GM23338 (cell line): Measurements from ENCODE around the gene SAFB. TPM values are rescaled to one million over a fixed set of nuclear protein-coding genes. Genes with fewer than 3 reads are reported as not detected.

Experiments
- ATAC-seq: fragments of 200-7000 bp; cut with Tn5 transposase; 3 replicates; pipeline ENCODE4 v1.9.1; 2020
- DNase-seq: peaks from one replicate; pipeline ENCODE4 v3.0.0-alpha.2; 2015; ENCODE audit warnings: low spot score
- H2AFZ ChIP-seq: fragments of 200-600 bp; sonication (generic); 2 replicates; pipeline ENCODE4 v1.8.0; 2016; ENCODE audit warnings: antibody characterized with exemption, mild to moderate bottlenecking, moderate library complexity
- H3F3A ChIP-seq: fragments of 200-600 bp; sonication (generic); replicated peaks from 2 replicates; pipeline ENCODE4 v1.8.0; 2017; ENCODE audit warnings: antibody characterized with exemption, mixed run types, low read depth
- H3K27ac ChIP-seq: fragments of 200-600 bp; sonication (generic); 2 replicates; pipeline ENCODE4 v1.6.1; 2016; ENCODE audit warnings: low read depth
- H3K27me3 ChIP-seq: fragments of 200-600 bp; sonication (generic); 2 replicates; pipeline ENCODE4 v1.8.0; 2016; ENCODE audit warnings: mild to moderate bottlenecking, mixed run types, moderate library complexity; ENCODE audit not compliant: insufficient read depth
- H3K36me3 ChIP-seq: fragments of 200-600 bp; sonication (generic); 2 replicates; pipeline ENCODE4 v1.8.0; 2016; ENCODE audit warnings: mild to moderate bottlenecking; ENCODE audit not compliant: insufficient read depth
- H3K4me1 ChIP-seq: fragments of 200-600 bp; sonication (generic); 2 replicates; pipeline ENCODE4 v1.8.0; 2016; ENCODE audit warnings: mild to moderate bottlenecking, moderate library complexity; ENCODE audit not compliant: insufficient read depth
- H3K4me2 ChIP-seq: fragments of 200-600 bp; sonication (generic); 2 replicates; pipeline ENCODE4 v1.7.1; 2017; ENCODE audit warnings: mixed run types
- H3K4me3 ChIP-seq: fragments of 200-600 bp; sonication (generic); 2 replicates; pipeline ENCODE4 v1.6.1; 2016; ENCODE audit warnings: mixed run types
- H3K79me2 ChIP-seq: fragments of 200-600 bp; sonication (generic); replicated peaks from 2 replicates; pipeline ENCODE4 v1.8.0; 2017; ENCODE audit warnings: mild to moderate bottlenecking; ENCODE audit not compliant: insufficient read depth
- H3K9me2 ChIP-seq: fragments of 200-600 bp; sonication (generic); 2 replicates; pipeline ENCODE4 v1.8.0; 2017; ENCODE audit not compliant: insufficient read depth
- H4K20me1 ChIP-seq: fragments of 200-600 bp; sonication (generic); replicated peaks from 2 replicates; pipeline ENCODE4 v1.8.0; 2017; ENCODE audit warnings: mild to moderate bottlenecking; ENCODE audit not compliant: insufficient read depth
- H3K27ac Mint-ChIP-seq: 2 replicates; pipeline ENCODE4 v1.8.0; 2020; ENCODE audit warnings: inconsistent platforms, mild to moderate bottlenecking, moderate library complexity, mixed read lengths
- H3K27me3 Mint-ChIP-seq: 3 replicates; pipeline ENCODE4 v1.8.0; 2022; ENCODE audit warnings: low read depth, mild to moderate bottlenecking, moderate library complexity, mixed read lengths, inconsistent platforms; ENCODE audit not compliant: insufficient read depth, poor library complexity
- H3K36me3 Mint-ChIP-seq: 3 replicates; pipeline ENCODE4 v1.8.0; 2021; ENCODE audit warnings: low read depth, mild to moderate bottlenecking, inconsistent platforms, moderate library complexity, mixed read lengths
- H3K4me1 Mint-ChIP-seq: 3 replicates; pipeline ENCODE4 v1.8.0; 2020; ENCODE audit warnings: mild to moderate bottlenecking, inconsistent platforms, mixed read lengths
- H3K4me3 Mint-ChIP-seq: 3 replicates; pipeline ENCODE4 v1.8.0; 2021; ENCODE audit warnings: moderate library complexity, mild to moderate bottlenecking, inconsistent platforms, mixed read lengths
- H3K9me3 Mint-ChIP-seq: 3 replicates; pipeline ENCODE4 v1.8.0; 2020; ENCODE audit warnings: moderate library complexity, mild to moderate bottlenecking, inconsistent platforms, mixed read lengths
- CTCF ChIP-seq, 2 experiments: fragments of 200-600 bp in 1 of 2; sonication (generic) in 1 of 2; conservative IDR thresholded peaks; 2 replicates each; pipeline versions ENCODE4 v1.5.1 to v1.6.1; 2016 to 2017; ENCODE audit warnings: antibody characterized with exemption in 2 of 2, low read depth in 2 of 2, mild to moderate bottlenecking in 2 of 2, moderate library complexity in 1 of 2
- ETS1 ChIP-seq: IDR thresholded peaks from 2 replicates; pipeline ENCODE4 v1.6.1; 2016; ENCODE audit warnings: antibody characterized with exemption
- EZH2 ChIP-seq: fragments of 200-600 bp; sonication (generic); IDR thresholded peaks from one replicate; pipeline ENCODE4 v1.8.0; 2017; ENCODE audit warnings: antibody characterized with exemption, mild to moderate bottlenecking, low read depth; ENCODE audit not compliant: unreplicated experiment
- EZH2phosphoT487 ChIP-seq: fragments of 200-600 bp; sonication (generic); IDR thresholded peaks from one replicate; pipeline ENCODE4 v1.8.1; 2018; ENCODE audit warnings: antibody characterized with exemption; ENCODE audit not compliant: unreplicated experiment
- JUNB ChIP-seq: IDR thresholded peaks from one replicate; pipeline ENCODE4 v1.6.1; 2016; ENCODE audit warnings: antibody characterized with exemption; ENCODE audit not compliant: unreplicated experiment
- NANOG ChIP-seq: IDR thresholded peaks from 2 replicates; pipeline ENCODE4 v1.6.1; 2016; ENCODE audit warnings: antibody characterized with exemption, borderline replicate concordance
- POLR2AphosphoS5 ChIP-seq: IDR thresholded peaks from 2 replicates; pipeline ENCODE4 v1.6.1; 2016; ENCODE audit warnings: antibody characterized with exemption, low read depth
- ZNF114 ChIP-seq: fragments of 250-450 bp; sonication (Bioruptor Pico); IDR thresholded peaks from 2 replicates; pipeline ENCODE4 v1.5.0; 2020; ENCODE audit warnings: mild to moderate bottlenecking, moderate library complexity
- ZNF331 ChIP-seq: fragments of 250-450 bp; sonication (Bioruptor Pico); IDR thresholded peaks from 2 replicates; pipeline ENCODE4 v1.5.0; 2020; ENCODE audit warnings: low read depth, mild to moderate bottlenecking, moderate library complexity
- ZNF462 ChIP-seq: fragments of 250-450 bp; sonication (Bioruptor Pico); IDR thresholded peaks from 2 replicates; pipeline ENCODE4 v1.5.0; 2020; ENCODE audit warnings: mild to moderate bottlenecking, moderate library complexity
- polyA plus RNA-seq: library from polyadenylated mRNA; unstranded; fragments of >200 nt; fragmentation: Nextera tagmentation; extraction: Ambion mirVana; gene quantifications from 2 replicates; pipeline ENCODE4 v1.2.1, GENCODE V29; 2016
- total RNA-seq: library from RNA; depleted of rRNA; stranded (reverse); fragments of >200 nt; shearing (Covaris generic); gene quantifications from 2 replicates; pipeline ENCODE4 v1.2.3, GENCODE V29; 2014

SAFB gene
- total and polyA plus RNA-seq, 2 experiments from 2014 or later = 85.2 to 109 TPM

GRCh38 chr19:5587071-5587455 lies 35.8 kb upstream of the SAFB start:
- no peak overlapping the region; the same call in 2 of the 3 replicates for H3K4me3 Mint-ChIP-seq
- H3K27me3 Mint-ChIP-seq = peaks cover 9% of the 10 kb centered on the region
- no peak overlapping the region for H3K4me3 ChIP-seq
- no peak for TF ChIP-seq EZH2
- peaks cover 10% of the 10 kb centered on the region for H3K36me3 ChIP-seq
- ATAC-seq = no peak
- peaks cover 8% of the 10 kb centered on the region for H3F3A ChIP-seq
- H4K20me1 ChIP-seq = peaks cover 3% of the 10 kb centered on the region; the same call in 1 of the 2 replicates
- H3K4me2 ChIP-seq = no peak overlapping the region
- no peak for DNase-seq
- no peaks in the 10 kb centered on the region for H3K9me2 ChIP-seq
- no peaks in the 10 kb centered on the region; the same call in 2 of the 3 replicates for H3K9me3 Mint-ChIP-seq
- H3K79me2 ChIP-seq = no peaks in the 10 kb centered on the region; the same call in 1 of the 2 replicates
- H3K27ac ChIP-seq = 0 out of 2 replicates have a peak overlapping the region, but pooled peaks have one; percentile 86
- H3K4me1 ChIP-seq = peaks cover 14% of the 10 kb centered on the region; the same call in 1 of the 2 replicates
- no peak overlapping the region for H2AFZ ChIP-seq
- H3K27me3 ChIP-seq = no peaks in the 10 kb centered on the region
- H3K4me1 Mint-ChIP-seq = peaks cover 39% of the 10 kb centered on the region
- H3K36me3 Mint-ChIP-seq = peaks cover 44% of the 10 kb centered on the region
- H3K27ac Mint-ChIP-seq = no peak overlapping the region

GRCh38 chr19:5587661-5588060 lies 35.2 kb upstream of the SAFB start:
- Histone ChIP-seq H3K4me1 (peaks cover 14% of the 10 kb centered on the region; the same call in 1 of the 2 replicates), H3K4me3 (no peak overlapping the region), H4K20me1 (peaks cover 3% of the 10 kb centered on the region; the same call in 1 of the 2 replicates), H3F3A (peaks cover 8% of the 10 kb centered on the region), H3K4me2 (no peak overlapping the region), H3K27ac (no peak overlapping the region), H3K79me2 (no peaks in the 10 kb centered on the region; the same call in 1 of the 2 replicates), H3K36me3 (peaks cover 16% of the 10 kb centered on the region), H3K9me2 (no peaks in the 10 kb centered on the region), H2AFZ (no peak overlapping the region), H3K27me3 (no peaks in the 10 kb centered on the region)
- peaks cover 39% of the 10 kb centered on the region for H3K4me1 Mint-ChIP-seq
- ATAC-seq (no peak), DNase-seq (no peak)
- no peak overlapping the region for H3K4me3 Mint-ChIP-seq
- peaks cover 50% of the 10 kb centered on the region for H3K36me3 Mint-ChIP-seq
- peaks cover 9% of the 10 kb centered on the region for H3K27me3 Mint-ChIP-seq
- H3K9me3 Mint-ChIP-seq = no peaks in the 10 kb centered on the region; the same call in 2 of the 3 replicates
- H3K27ac Mint-ChIP-seq = no peak overlapping the region
- TF ChIP-seq CTCF (conservative IDR thresholded peaks at IDR 0.05; ENCODE audit: low read depth in 2 of 2) (no peak), JUNB (no peak), ZNF114 (CRISPR knock-in tag) (no peak), POLR2AphosphoS5 (no peak), ZNF462 (CRISPR knock-in tag) (no peak), ZNF331 (no peak), ETS1 (no peak), EZH2 (no peak), NANOG (no peak), EZH2phosphoT487 (no peak)
